NK-92 (cell line): ENCODE data around the gene EVX2.

Source experiments
- DNase-seq: peaks from one replicate; lab custom pipeline; 2025; ENCODE audit not compliant: unreplicated experiment; lab: John Stamatoyannopoulos, UW

The EVX2 gene

DNA sequence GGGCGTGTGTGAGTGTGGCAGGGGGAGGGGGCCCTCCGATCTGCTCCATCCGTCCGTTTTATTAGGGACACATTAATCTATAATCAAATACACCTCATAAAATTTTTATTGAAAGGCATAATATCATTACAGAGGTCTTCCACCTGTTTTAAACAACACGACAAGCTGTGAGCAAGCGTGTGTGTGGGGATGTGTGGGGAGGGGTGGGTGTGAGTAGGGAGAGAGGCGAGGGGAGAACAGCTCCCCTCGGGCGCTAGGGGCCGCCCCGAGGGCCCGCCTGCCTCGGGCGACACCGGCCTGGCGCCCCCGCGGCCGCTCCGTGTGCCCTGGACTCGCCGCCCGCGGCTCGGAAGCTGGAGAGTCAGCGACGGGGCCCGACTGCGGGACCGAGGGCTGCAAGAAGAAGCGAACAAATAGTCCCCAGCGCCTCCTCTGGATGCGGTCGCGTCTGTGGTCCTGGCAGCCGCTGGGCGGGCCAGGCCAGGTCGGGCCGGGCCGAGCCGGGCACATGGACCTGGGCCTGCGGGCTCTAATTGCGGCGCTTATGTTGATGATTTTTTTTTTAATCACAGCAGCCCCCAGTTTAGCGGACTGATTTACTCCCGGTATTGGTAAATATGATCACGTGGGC, 38.4 kb upstream of the EVX2 start:
- no peak for DNase-seq

DNA sequence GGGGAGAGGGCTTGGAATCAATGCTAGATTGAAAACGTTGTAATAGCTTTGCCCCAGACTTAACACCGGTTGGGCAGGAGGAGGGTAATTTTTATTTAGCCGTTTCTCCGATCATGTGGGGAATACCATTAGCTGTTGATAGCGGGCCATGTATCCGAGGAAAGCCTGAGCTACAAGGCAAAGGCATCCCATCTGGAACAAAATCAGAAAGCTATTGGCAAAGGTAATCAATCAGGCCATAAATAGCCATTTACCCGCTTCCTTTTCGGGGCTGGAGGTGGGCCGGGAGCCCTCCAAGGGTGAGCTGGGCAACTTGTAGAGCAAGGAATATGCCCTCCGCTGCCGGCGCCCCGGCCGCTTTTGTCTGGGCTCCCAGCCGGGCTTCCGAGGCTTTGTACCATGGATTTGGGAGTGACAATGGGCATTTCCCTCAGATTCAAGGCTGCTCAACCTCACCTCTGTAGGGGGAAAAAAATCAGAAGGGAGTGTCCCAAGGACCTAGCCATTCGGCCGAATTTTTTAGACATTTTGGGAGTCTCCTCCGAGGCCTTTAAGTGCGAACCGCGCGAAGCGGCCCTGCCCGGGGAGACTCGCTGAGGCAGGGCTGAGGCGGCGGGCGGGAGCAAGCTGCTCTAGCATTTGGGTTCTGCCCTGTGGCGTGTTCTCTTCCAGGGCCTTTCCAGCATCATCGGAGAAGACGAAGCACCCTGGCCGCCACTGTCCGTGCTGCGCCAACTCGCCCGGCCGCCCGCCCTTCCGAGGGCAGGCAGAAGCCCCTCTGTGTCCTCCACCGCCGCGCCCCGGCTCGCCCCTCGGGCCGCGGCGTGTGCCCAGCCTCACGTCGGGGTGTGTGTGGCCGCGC, 37.7 kb upstream of the EVX2 start:
- no peak for DNase-seq

DNA sequence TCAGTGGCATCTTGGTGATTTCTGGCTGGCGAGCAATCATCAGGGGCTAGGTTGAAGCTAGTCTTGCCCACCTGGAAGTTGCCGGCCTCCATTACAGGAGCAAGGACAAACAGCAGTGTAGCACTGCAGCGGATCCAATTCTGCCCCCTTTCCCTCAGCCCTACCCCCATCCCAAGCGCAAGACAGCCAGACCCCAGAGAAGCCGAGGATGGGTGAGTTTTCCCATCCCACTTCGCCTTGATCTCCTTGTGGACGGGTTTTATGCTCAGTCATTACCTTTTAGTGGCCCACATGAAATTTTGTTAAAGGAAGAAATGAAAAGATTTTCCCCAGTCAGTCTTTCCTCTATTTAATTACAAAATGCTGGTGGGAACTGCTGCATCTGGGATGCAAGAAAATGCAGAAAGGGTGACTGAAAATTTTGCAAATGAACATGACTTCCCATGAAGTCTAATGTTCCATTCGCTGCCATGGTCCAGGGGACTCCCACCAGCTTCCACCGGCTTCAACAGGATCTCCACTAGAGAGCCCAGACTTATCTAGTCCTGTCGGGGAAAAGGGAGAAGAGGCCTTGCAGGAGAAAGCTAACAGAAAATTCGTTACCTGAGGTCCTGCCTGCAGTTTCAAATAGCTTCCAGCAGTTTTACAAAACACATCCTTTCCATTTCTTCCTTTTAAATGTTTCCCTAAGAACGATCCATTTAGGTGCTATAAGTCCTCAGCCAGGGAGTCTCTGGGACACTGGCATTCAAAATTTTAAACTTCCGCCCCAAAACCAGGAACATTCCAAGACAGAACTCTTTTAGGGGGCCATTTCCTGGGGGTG, 36.8 kb upstream of the EVX2 start:
- no peak for DNase-seq

DNA sequence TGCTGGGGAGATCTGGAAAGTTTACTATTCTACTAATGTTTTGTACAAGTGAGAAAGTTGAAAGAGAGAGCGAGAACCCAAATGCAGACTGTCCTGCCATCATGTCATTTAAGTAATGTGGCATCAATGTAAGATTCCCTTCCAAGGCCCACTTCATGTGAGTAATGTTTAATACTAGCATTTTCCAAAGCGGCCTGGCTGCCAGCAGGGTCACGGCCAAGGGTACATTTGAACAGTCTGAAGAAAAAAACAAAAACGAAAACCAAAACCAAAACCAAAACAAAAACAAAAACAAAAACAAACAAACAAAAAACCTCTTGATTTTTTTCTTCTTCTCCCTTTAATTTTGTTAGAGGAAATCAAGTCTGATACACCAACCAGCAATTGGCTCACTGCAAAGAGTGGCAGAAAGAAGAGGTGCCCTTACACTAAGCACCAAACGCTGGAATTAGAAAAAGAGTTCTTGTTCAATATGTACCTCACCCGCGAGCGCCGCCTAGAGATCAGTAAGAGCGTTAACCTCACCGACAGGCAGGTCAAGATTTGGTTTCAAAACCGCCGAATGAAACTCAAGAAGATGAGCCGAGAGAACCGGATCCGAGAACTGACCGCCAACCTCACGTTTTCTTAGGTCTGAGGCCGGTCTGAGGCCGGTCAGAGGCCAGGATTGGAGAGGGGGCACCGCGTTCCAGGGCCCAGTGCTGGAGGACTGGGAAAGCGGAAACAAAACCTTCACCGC, 35.0 kb upstream of the EVX2 start:
- DNase-seq: no peak

DNA sequence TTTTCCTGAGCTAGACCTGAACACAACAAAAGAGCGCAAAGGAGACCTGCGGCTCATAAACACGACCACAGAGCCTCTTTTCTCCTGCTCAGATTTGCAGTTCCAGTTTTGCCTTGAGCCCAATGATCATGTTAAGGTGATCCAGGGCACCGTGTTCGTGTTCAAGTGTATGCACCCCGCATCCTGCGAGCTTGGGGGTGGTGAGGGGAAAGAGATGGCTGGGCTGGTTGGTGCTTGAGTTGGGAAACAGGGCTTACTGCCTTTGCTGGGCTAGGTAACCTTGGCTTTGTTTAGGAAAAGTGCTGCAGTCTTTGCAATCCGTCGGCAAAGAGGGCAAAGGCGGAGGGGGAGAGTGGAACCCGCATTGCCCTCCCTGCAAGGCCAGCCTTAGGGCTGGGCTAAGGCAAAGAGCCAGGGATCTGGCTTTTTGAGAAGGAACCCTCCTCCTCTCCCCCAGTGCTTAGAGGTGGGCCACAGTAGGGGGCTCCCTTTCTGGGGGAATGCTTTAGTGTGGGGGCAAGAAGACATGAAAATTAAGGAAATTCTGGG, 34.1 kb upstream of the EVX2 start:
- no peak for DNase-seq

DNA sequence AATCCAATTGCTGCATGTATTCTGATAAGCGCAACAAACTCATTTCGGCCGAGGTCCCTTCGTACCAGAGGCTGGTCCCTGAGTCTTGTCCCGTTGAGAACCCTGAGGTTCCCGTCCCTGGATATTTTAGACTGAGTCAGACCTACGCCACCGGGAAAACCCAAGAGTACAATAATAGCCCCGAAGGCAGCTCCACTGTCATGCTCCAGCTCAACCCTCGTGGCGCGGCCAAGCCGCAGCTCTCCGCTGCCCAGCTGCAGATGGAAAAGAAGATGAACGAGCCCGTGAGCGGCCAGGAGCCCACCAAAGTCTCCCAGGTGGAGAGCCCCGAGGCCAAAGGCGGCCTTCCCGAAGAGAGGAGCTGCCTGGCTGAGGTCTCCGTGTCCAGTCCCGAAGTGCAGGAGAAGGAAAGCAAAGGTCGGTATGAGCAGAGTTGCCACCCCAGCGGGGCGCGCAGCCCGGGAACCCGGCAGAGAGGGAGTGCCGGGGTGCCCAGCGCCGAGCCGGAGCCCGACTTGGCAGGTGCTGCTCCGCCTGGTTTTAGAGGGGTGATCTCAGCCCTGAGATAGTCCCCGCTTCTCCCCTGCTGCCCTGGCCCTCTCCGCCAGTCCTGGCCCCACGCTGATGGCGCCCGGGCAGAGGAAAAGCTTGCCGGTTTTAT, 33.5 kb upstream of the EVX2 start:
- no peak for DNase-seq

DNA sequence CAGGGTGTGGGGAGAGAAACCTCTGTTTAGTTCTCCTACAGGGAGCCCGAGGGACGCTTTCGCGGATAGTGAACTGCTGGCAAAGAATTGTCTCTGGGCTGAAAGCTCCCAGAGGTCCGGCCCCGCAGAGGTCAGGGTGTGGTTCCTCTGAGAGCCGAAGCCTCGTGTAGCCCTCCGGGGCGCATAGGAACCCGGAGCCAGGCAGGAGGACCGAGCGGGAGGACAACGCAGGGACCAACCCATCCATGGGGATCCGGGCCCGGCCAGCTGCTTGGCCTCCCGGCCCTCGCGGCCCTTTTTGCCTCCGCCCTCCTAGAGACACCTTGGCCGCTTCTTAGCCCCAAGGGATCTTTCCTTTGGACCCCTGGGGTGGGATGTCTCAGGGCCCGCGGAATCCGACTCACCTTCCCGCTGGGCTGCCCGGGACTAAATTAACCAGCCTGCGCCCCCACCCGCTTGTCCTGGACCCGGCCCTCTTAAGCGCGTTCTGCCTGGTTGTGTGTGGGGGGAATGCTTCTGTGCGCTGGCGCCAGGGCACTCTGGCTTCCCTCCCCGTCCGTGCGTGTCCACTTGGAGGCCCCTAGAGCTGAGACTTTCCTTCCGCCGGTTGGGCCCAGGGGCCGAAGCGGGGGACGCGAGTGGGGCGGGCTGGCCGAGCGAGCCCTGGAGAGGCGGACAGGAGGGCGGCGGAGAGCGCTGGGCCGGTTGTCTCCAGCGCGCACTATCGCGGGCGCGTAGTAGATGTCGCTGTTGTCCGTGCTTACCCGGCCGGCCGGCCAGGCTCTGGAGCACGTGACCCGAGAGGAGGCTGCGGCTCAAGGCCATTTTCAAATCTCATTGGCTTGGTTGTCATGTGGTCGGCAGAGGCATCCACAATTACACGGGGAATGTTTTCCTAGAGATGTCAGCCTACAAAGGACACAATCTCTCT, 32.4 kb upstream of the EVX2 start, which contains the start of gene HOXD10:
TSS of gene HOXD10 (plus strand) at position 896 of the 931 bp plus-strand sequence. CDS start 56 bp downstream, outside the sequence.
- no peak for DNase-seq

DNA sequence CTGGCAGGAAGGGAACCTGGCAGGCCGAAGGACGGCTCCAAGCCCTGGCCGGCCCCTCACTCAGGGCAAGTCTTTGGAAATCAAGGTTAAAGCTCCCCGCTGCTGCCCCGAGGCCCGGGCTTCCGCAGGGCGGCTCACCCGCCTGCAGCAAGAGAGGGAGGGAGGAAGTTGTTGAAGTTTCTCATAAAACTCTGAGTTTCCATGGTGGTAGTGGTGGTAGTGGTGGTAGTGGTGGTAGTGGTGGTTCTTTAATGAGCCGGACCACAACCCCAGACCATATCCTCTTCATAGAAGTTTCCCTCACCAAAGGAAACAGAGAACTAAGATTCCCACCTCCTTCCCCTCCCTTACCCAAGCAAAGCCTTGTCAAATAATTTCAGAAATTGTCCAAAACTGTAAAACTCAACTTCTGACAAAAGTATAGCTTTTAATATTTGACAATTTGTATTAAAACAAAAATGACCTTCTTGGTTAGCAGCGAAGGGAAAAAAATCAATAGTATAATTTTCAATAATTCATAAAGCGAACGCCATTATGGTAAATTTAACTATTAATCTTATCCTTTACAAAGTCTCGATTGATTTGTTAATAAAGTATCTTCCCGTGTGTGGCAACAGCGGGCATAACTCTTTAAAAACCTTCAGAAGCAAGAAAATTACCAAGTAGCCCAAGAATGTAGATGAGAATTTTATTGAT, 31.3 kb upstream of the EVX2 start:
- no peak for DNase-seq

DNA sequence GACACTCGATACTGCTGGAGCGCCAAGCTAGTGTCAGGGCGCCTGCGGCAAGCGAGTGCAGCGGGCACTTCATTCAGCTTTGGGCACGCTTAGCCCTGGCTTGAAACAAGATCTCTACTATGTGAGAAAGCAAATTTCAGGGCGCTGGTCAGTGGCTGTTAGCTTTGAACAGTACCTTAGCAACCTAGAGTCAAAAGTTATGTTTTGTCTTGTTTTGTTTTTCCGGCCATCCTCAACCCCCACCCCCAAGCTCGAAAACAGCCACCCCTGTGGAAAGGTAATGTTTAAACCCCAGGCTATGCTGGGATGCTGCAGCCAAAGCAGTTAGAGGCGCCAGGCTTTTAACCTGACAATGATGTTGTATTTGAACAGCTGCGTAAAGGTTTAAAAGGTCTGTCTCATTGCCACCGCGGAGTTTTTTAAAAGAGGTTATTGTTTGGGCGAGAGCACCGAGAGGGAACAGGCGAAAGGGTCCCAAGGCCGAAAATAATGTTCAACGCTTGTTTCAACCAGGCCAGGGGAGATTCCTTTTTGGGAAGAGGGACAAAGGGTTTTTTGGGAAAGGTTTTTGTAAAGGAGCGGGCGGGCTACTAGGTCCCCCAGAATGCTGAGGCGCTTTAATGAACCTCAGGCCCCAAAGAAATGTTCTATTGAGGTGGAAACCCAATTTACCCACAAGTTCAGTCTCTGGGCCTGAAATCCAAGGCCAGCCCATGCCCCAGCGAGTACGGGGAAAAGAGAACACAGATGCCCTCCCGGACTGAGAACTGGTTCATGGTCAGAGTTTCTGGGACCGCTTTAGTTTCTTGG, 30.6 kb upstream of the EVX2 start:
- DNase-seq: no peak

DNA sequence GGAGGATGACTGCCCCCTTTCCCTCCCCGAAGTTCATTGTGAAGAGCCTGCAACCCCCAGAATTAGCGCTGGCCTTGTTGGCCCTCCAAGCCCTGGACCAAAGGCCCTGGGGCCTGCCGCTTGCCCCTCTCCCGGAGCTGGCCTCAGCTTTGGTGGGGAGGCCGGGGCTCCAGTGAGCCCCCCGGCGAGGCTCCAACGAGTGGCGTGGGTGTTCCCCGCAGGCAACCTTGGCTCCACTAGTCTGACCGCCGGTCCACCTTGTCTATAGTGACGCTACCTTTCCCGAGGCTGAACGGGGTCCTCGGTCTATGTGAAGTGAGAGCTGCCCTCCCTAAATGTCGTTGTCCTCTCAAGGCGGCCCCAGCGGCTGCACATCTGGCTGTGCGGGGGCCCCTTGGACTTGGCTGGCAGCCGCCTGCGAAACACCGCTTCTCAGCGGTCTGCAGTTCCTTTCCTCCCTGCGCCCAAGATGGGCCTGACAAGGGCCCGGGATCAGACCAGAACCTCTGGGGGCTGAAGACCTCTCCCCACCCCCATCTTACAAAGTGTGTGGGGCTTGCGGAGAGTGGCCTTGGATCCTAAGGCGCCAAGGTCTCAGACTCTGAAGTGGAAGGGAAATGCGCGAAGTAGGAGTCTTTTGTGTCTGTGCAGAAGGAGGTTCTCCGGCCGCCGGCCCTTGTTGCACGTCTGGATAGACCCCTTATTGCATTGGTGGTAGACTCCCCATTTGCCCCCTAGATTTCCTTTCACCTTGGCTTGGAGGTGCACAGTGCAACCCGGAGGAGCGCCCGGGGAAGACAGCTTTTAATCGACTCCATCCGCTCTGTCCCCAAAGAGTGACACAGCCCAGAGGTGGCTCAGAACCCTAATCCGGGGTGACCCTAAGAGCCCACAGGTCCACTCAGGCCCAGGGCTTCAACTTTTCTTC, 28.9 kb upstream of the EVX2 start:
- DNase-seq: no peak

DNA sequence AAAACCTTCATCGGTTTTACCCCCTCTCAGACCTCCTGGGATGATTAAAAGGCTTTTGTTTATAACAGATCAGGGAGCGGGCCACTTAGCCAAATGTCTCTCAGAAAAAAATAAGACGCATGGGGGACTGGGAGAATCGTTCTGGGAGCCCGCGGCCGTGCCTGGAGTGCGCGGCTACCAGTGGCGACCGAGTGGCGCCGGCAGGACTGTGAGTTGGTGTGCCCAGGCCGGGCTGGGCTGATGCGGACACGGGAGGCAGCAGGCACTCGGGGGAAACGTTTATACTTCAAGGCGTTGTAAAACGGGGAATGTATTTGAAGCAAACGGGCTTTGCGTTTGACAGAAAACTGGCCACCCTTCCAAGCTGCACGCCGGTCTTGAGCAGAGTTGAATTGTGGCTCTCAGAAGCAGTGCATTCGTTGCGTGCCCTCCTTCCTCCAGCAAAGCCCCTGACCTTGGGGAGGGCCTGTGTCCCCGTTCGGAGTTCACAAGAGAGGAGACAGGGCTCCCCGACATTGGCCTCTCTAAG, 28.1 kb upstream of the EVX2 start:
- DNase-seq: no peak

DNA sequence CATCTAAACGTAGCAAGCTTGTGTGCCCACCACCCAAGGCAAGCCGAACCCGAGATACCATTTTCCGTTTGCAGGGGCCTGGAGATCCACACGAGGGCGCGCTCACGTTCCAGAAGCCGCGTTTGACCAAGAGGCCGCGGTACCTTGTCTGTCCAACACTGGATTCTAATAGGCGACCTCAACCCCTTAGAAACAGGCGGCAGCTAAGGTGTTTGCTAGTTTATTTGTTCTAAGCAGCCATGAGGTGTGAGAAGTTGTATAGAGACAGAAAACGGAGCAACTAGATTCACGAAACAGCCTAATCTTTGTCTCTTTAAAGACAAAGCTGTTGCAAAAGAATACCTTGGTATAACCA, 27.5 kb upstream of the EVX2 start:
- no peak for DNase-seq

DNA sequence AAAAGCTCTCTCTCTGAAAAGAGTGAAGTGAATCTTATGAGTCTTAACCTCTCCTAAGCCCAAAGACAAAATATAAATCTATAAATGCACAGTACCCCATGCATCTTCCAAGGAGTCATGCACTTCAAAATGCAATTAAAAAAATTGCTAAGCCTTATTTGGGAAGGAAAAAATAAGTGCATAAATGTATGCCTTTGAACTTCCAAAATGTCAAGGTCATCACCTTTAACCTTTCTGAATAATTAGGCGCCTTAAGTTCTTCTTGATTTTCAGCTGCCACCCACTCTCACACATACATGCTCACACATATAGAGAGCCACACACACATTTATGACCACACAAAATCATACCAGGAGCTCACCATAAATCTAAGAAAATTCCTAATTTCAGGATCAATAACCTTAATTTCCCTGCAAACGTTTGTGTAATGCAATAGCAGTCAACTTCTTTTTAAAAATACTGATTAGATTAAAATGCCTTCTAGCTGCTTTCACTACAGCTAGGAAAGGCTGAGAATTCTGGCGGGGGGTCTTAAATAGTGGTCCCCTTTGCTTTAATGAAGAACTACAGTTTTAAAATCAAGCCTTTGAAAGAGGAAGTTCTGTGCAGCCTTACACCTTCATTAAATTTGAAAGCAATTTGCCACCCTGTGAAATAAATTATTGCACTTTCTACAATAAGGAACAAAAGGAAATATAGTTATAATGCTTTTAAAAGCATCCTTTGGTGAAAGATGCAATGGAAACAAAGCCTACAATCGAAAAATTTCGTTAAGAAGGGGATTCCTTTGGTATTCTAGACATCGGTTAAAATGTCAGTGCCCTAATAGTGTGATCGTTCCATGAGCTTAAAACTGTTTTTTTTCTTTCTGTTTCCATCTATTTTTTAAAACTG, 26.9 kb upstream of the EVX2 start:
- DNase-seq: no peak

DNA sequence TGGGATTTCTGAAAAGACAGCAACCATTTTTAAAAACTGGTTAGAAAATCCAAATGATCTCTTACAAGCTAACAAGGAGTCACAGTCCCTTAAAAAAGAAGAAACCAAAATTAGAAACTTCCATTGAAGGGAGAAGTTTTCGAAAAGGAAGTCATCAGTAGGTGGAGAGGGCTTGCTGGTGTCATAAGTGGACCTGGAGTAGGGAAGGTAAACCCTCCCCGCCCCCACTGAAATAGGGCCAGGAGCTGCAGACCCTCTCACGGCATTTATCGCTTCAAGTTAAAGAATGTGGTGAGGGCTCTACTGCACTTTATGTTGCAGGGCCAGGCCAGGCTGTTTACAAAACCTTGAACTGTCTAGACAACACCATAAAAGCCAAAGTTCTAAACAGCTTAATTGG, 26.2 kb upstream of the EVX2 start:
- no peak for DNase-seq

DNA sequence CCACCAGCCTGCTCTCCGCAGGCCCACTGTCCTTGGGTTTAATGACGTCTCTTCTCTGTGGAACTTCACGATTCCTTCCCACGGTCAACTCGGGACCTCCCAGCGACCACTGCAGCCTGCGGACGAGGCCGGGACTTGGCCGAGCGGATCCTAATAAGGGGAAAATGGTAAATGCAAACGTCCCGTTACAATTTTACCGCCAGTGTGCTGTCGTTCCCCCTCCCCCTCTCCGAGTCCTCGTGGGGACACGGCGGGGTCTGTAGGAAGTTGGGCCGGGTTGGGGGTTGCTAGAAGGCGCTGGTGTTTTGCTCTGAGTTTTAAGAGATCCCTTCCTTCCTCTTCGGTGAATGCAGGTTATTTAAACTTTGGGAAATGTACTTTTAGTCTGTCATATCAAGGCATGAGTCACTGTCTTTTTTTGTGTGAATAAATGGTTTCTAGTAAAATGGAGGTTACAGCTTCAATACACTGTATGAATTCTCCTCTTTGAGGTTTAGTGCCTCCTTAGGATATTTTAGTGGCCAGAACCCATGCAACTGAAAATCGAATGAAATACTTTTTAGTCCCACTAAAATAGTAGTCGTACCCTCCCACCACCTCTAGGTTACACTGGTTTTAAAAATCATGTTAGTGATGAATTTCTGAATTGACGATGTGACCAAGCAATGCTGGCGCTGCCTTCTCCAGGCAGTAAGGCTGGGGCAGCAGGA, 25.6 kb upstream of the EVX2 start:
- DNase-seq: no peak
